Caco-2 (cell line): Measurements from ENCODE around the gene FGF2. TPM values are rescaled to one million over a fixed set of nuclear protein-coding genes. Genes with fewer than 3 reads are reported as not detected.

Experiments
- BruUV-seq: library from RNA; stranded (reverse); fragments of 400-500 nt; replicated peaks from 2 replicates; lab custom pipeline; 2021; lab: Mats Ljungman, UMichigan
- CTCF ChIA-PET: fragments of 300-600 bp; sonication (Branson Sonifier 250); formaldehyde crosslinking; loops from one replicate; lab custom pipeline; 2022; ENCODE audit warnings: antibody characterized with exemption; lab: Charles Lee
- POLR2A ChIA-PET: fragments of 300-600 bp; sonication (Branson Sonifier 250); formaldehyde crosslinking; loops from one replicate; lab custom pipeline; 2022; ENCODE audit warnings: antibody characterized with exemption; lab: Charles Lee
- DNase-seq, 2 experiments: peaks; one replicate each; pipeline versions ENCODE4 v3.0.0 to v3.0.0-alpha.2; 2020 to 2022
- H3K27me3 ChIP-seq: replicated peaks from 2 replicates; pipeline ENCODE4 v1.6.0; 2011; ENCODE audit warnings: low read length; ENCODE audit not compliant: control insufficient read depth, insufficient read depth
- H3K36me3 ChIP-seq: 2 replicates; pipeline ENCODE4 v1.5.1; 2011; ENCODE audit warnings: low read length; ENCODE audit not compliant: control insufficient read depth, insufficient read depth
- H3K4me1 ChIP-seq: fragments of 250-450 bp; sonication (Bioruptor Pico); 2 replicates; pipeline ENCODE4 v1.5.1; 2020; ENCODE audit warnings: mild to moderate bottlenecking
- H3K4me3 ChIP-seq: 2 replicates; pipeline ENCODE4 v1.5.1; 2011; ENCODE audit warnings: low read depth, mild to moderate bottlenecking, control low read depth, low read length
- H3K9me3 ChIP-seq: fragments of 250-450 bp; sonication (Bioruptor Pico); 2 replicates; pipeline ENCODE4 v1.5.1; 2020; ENCODE audit warnings: mild to moderate bottlenecking, moderate library complexity
- H3K27ac Mint-ChIP-seq: one replicate; pipeline ENCODE4 v1.8.0; 2022; ENCODE audit warnings: mixed read lengths; ENCODE audit not compliant: unreplicated experiment
- H3K27me3 Mint-ChIP-seq: one replicate; pipeline ENCODE4 v1.8.0; 2022; ENCODE audit warnings: mixed read lengths; ENCODE audit not compliant: insufficient read depth, unreplicated experiment
- H3K36me3 Mint-ChIP-seq: one replicate; pipeline ENCODE4 v1.8.0; 2022; ENCODE audit warnings: mild to moderate bottlenecking, mixed read lengths; ENCODE audit not compliant: insufficient read depth, unreplicated experiment
- H3K4me1 Mint-ChIP-seq: one replicate; pipeline ENCODE4 v1.8.0; 2022; ENCODE audit warnings: low read depth, mixed read lengths; ENCODE audit not compliant: unreplicated experiment
- H3K4me3 Mint-ChIP-seq: one replicate; pipeline ENCODE4 v1.8.0; 2022; ENCODE audit warnings: mild to moderate bottlenecking, moderate library complexity, mixed read lengths; ENCODE audit not compliant: unreplicated experiment
- H3K9me3 Mint-ChIP-seq: one replicate; pipeline ENCODE4 v1.8.0; 2022; ENCODE audit warnings: mixed read lengths; ENCODE audit not compliant: unreplicated experiment
- CTCF ChIP-seq, 2 experiments: fragments of 200-600 bp in 1 of 2; IDR thresholded peaks; 1 replicate in 1 of 2; 2 replicates in 1 of 2; pipeline versions ENCODE4 v1.5.1 to v1.8.0; 2011 to 2022; ENCODE audit warnings: antibody characterized with exemption in 1 of 2, control low read depth in 1 of 2, inconsistent platforms in 1 of 2, low read depth in 1 of 2, low read length in 1 of 2, mild to moderate bottlenecking in 1 of 2, moderate library complexity in 1 of 2; ENCODE audit not compliant: insufficient read depth in 1 of 2, severe bottlenecking in 1 of 2, unreplicated experiment in 1 of 2
- intact Hi-C: fragments of 100-400 bp; cut with micrococcal nuclease; formaldehyde crosslinking; loops from one replicate; pipeline ENCODE4 v1.10.0; 2022; ENCODE audit not compliant: unreplicated experiment
- total RNA-seq: library from RNA; stranded (reverse); gene quantifications from 2 replicates; pipeline ENCODE4 v1.2.3, GENCODE V29; 2022

Gene FGF2
- total RNA-seq, 1 experiment from 2014 or later, result 0.20 TPM

- H3K27ac Mint-ChIP-seq, result no peak overlapping the region
- H3K4me1 Mint-ChIP-seq, result no peaks in the 10 kb centered on the region
- POLR2A ChIA-PET, result no interaction called here
- TF ChIP-seq CTCF (IDR thresholded peaks at IDR 0.05; ENCODE audit: insufficient read depth in 1 of 2, low read depth in 1 of 2, low read length in 1 of 2, severe bottlenecking in 1 of 2, unreplicated experiment in 1 of 2), result no peak
- H3K27me3 Mint-ChIP-seq, result no peaks in the 10 kb centered on the region
- H3K4me1 ChIP-seq, result no peaks in the 10 kb centered on the region
- no peak for DNase-seq
- no peak overlapping the region for H3K4me3 Mint-ChIP-seq
- H3K4me3 ChIP-seq, result no peak overlapping the region
- no peaks in the 10 kb centered on the region for H3K9me3 Mint-ChIP-seq
- no peaks in the 10 kb centered on the region for H3K36me3 ChIP-seq
- H3K9me3 ChIP-seq, result no peaks in the 10 kb centered on the region
- no TSS peak for BruUV-seq
- intact Hi-C loops, result loop anchor here (5.0 kb wide), 1 partner anchor 93 kb away; the partner anchor contains the start of gene FGF2
- CTCF ChIA-PET, result no interaction called here
- no peaks in the 10 kb centered on the region for H3K36me3 Mint-ChIP-seq
- H3K27me3 ChIP-seq, result no peaks in the 10 kb centered on the region
These were observed 93.8 kb downstream of the FGF2 start for GRCh38 chr4:122920473-122920872.

- Mint-ChIP-seq H3K9me3 (no peaks in the 10 kb centered on the region), H3K36me3 (no peaks in the 10 kb centered on the region), H3K27ac (no peak overlapping the region), H3K4me1 (no peaks in the 10 kb centered on the region), H3K4me3 (no peak overlapping the region), H3K27me3 (no peaks in the 10 kb centered on the region)
- Histone ChIP-seq H3K36me3 (no peaks in the 10 kb centered on the region), H3K9me3 (no peaks in the 10 kb centered on the region), H3K4me3 (peak overlapping the region; percentile 66), H3K4me1 (no peaks in the 10 kb centered on the region), H3K27me3 (no peaks in the 10 kb centered on the region)
- CTCF ChIA-PET, result interaction anchor here (0.6 to 1.7 kb wide), 3 partner anchors 94 to 190 kb away, joined by 3 to 11 read pairs (median 6); no protein-coding TSS in a partner anchor
- POLR2A ChIA-PET, result interaction anchor here (0.6 kb wide), 1 partner anchor 177 kb away, joined by 3 read pairs; no protein-coding TSS in a partner anchor
- TF ChIP-seq CTCF (IDR thresholded peaks at IDR 0.05; ENCODE audit: insufficient read depth in 1 of 2, low read depth in 1 of 2, low read length in 1 of 2, severe bottlenecking in 1 of 2, unreplicated experiment in 1 of 2), result no peak
- intact Hi-C loops, result loop anchor here (5.0 kb wide), 1 partner anchor 94 kb away; the partner anchor contains the start of gene FGF2
- TSS peak; percentile 33 for BruUV-seq
- no peak for DNase-seq
These were observed 94.7 kb downstream of the FGF2 start for GRCh38 chr4:122921300-122921699.

GRCh38 chr4:122921971-122922876 lies 95.6 kb downstream of the FGF2 start, which contains the start of gene NUDT6:
NUDT6 (minus strand) TSS chr4:122922597; CDS start chr4:122922572, 25 bp downstream.
- H3K4me1 Mint-ChIP-seq, result no peaks in the 10 kb centered on the region
- H3K27ac Mint-ChIP-seq, result peak within 1 kb of the TSS; percentile 79
- BruUV-seq, result no TSS peak
- no peaks in the 10 kb centered on the region for H3K27me3 Mint-ChIP-seq
- H3K4me3 ChIP-seq, result peak within 1 kb of the TSS; percentile 66
- H3K9me3 Mint-ChIP-seq, result no peaks in the 10 kb centered on the region
- intact Hi-C loops, result loop anchor here (2.0 to 5.0 kb wide), 3 partner anchors 95 to 189 kb away; partner anchors contain the start of genes BBS12 and FGF2
- H3K4me1 ChIP-seq, result no peaks in the 10 kb centered on the region
- ChIA-PET POLR2A (interaction anchor here (0.5 to 1.1 kb wide), 2 partner anchors 190 to 557 kb away, joined by 3 to 4 read pairs; partner anchors contain the start of gene BBS12), CTCF (interaction anchor here (0.6 to 1.7 kb wide), 4 partner anchors 17 to 344 kb away, joined by 3 to 11 read pairs (median 4); partner anchors contain the start of gene BBS12)
- no peaks in the 10 kb centered on the region for H3K27me3 ChIP-seq
- no peaks in the 10 kb centered on the region for H3K36me3 ChIP-seq
- no peaks in the 10 kb centered on the region for H3K36me3 Mint-ChIP-seq
- peak; percentile 58 to 61 for DNase-seq
- H3K4me3 Mint-ChIP-seq, result no peak within 1 kb of the TSS
- TF ChIP-seq CTCF (IDR thresholded peaks at IDR 0.05; ENCODE audit: insufficient read depth in 1 of 2, low read depth in 1 of 2, low read length in 1 of 2, severe bottlenecking in 1 of 2, unreplicated experiment in 1 of 2), result no peak
- H3K9me3 ChIP-seq, result no peaks in the 10 kb centered on the region
